ENCODE measurements around the gene CASKIN1.
"Not testable (repeated sequence)": the region's sequence is repeated elsewhere in the genome, so short reads cannot be mapped to it uniquely, and the experiment has no call there.

CASKIN1 gene

GRCh38 chr16:2196162-2196980, at the start of gene CASKIN1:
Gene CASKIN1 (minus strand): TSS chr16:2196605. CDS start chr16:2196432, 173 bp downstream.
- DNase-seq (ENCODE audit: low spot score), result peak; percentile 55

- no peak for DNase-seq (ENCODE audit: low spot score)
Measured at GRCh38 chr16:2244926-2245795, 48.8 kb upstream of the CASKIN1 start.

- no peak for DNase-seq (ENCODE audit: low spot score)
Measured at GRCh38 chr16:2244301-2244700, 47.9 kb upstream of the CASKIN1 start.

GRCh38 chr16:2243781-2244180, 47.4 kb upstream of the CASKIN1 start:
- no peak for DNase-seq (ENCODE audit: low spot score)

GRCh38 chr16:2243031-2243528, 46.7 kb upstream of the CASKIN1 start:
- no peak for DNase-seq (ENCODE audit: low spot score)

GRCh38 chr16:2242598-2242997, 46.2 kb upstream of the CASKIN1 start:
- no peak for DNase-seq (ENCODE audit: low spot score)

- not testable (repeated sequence) for DNase-seq (ENCODE audit: low spot score)
Measured at GRCh38 chr16:2240331-2240730, 43.9 kb upstream of the CASKIN1 start.

GRCh38 chr16:2238838-2239675, 42.7 kb upstream of the CASKIN1 start:
- no peak for DNase-seq (ENCODE audit: low spot score)

- DNase-seq (ENCODE audit: low spot score), result no peak
Measured at GRCh38 chr16:2238150-2238837, 41.9 kb upstream of the CASKIN1 start.

GRCh38 chr16:2237493-2238149, 41.2 kb upstream of the CASKIN1 start:
- DNase-seq (ENCODE audit: low spot score), result no peak

GRCh38 chr16:2237102-2237482, 40.7 kb upstream of the CASKIN1 start:
- DNase-seq (ENCODE audit: low spot score), result no peak

- peak; percentile 72 for DNase-seq (ENCODE audit: low spot score)
Measured at GRCh38 chr16:2236337-2237101, 40.1 kb upstream of the CASKIN1 start, which contains the start of gene DNASE1L2. Gene DNASE1L2 (plus strand): TSS chr16:2236444. CDS start chr16:2236817, 373 bp downstream.

GRCh38 chr16:2235695-2236336, 39.4 kb upstream of the CASKIN1 start:
- DNase-seq (ENCODE audit: low spot score), result no peak

- DNase-seq (ENCODE audit: low spot score), result no peak
Measured at GRCh38 chr16:2235234-2235651, 38.8 kb upstream of the CASKIN1 start.

- no peak for DNase-seq (ENCODE audit: low spot score)
Measured at GRCh38 chr16:2234813-2235170, 38.4 kb upstream of the CASKIN1 start.

- DNase-seq (ENCODE audit: low spot score), result no peak
Measured at GRCh38 chr16:2233872-2234812, 37.7 kb upstream of the CASKIN1 start.

GRCh38 chr16:2233046-2233775, 36.8 kb upstream of the CASKIN1 start:
- no peak for DNase-seq (ENCODE audit: low spot score)

Data from GM03348 (cell line).